ENCODE measurements around the gene MYG1.

Gene MYG1

GRCh38 chr12:53333289-53333688 is 33.8 kb downstream of the MYG1 start:
- no peak for ATAC-seq
- TF ChIP-seq GLIS3 (CRISPR knock-in tag; IDR thresholded peaks at IDR 0.05) (no peak), SNAI2 (CRISPR knock-in tag; IDR thresholded peaks at IDR 0.05) (no peak), ZFP3 (CRISPR knock-in tag; IDR thresholded peaks at IDR 0.05) (no peak)

- no peak for ATAC-seq
- TF ChIP-seq, protein P1, sequence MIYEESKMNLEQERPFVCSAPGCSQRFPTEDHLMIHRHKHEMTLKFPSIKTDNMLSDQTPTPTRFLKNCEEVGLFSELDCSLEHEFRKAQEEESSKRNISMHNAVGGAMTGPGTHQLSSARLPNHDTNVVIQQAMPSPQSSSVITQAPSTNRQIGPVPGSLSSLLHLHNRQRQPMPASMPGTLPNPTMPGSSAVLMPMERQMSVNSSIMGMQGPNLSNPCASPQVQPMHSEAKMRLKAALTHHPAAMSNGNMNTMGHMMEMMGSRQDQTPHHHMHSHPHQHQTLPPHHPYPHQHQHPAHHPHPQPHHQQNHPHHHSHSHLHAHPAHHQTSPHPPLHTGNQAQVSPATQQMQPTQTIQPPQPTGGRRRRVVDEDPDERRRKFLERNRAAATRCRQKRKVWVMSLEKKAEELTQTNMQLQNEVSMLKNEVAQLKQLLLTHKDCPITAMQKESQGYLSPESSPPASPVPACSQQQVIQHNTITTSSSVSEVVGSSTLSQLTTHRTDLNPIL (CRISPR knock-in tag; IDR thresholded peaks at IDR 0.05; ENCODE audit: low read depth): no peak
- no peak for TF ChIP-seq ZFP30 (CRISPR knock-in tag; IDR thresholded peaks at IDR 0.05)
- TF ChIP-seq ZNF8 (CRISPR knock-in tag; IDR thresholded peaks at IDR 0.05): no peak
- TF ChIP-seq RARB (CRISPR knock-in tag; IDR thresholded peaks at IDR 0.05): no peak
- no peak for TF ChIP-seq ISL1 (CRISPR knock-in tag; IDR thresholded peaks at IDR 0.05)
- no peak for TF ChIP-seq TSHZ2 (CRISPR knock-in tag; IDR thresholded peaks at IDR 0.05)
- TF ChIP-seq PATZ1 (CRISPR knock-in tag; IDR thresholded peaks at IDR 0.05; ENCODE audit: borderline replicate concordance): no peak
- TF ChIP-seq, protein P2, sequence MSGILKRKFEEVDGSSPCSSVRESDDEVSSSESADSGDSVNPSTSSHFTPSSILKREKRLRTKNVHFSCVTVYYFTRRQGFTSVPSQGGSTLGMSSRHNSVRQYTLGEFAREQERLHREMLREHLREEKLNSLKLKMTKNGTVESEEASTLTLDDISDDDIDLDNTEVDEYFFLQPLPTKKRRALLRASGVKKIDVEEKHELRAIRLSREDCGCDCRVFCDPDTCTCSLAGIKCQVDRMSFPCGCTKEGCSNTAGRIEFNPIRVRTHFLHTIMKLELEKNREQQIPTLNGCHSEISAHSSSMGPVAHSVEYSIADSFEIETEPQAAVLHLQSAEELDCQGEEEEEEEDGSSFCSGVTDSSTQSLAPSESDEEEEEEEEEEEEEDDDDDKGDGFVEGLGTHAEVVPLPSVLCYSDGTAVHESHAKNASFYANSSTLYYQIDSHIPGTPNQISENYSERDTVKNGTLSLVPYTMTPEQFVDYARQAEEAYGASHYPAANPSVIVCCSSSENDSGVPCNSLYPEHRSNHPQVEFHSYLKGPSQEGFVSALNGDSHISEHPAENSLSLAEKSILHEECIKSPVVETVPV (CRISPR knock-in tag; IDR thresholded peaks at IDR 0.05): no peak
These were observed 34.4 kb downstream of the MYG1 start for GRCh38 chr12:53333845-53334244.

- no peak for ATAC-seq
- TF ChIP-seq PPARA (CRISPR knock-in tag; IDR thresholded peaks at IDR 0.05; ENCODE audit: borderline replicate concordance): no peak
- TF ChIP-seq, protein P1 (CRISPR knock-in tag; IDR thresholded peaks at IDR 0.05; ENCODE audit: low read depth): no peak
- no peak for TF ChIP-seq ZFP30 (CRISPR knock-in tag; IDR thresholded peaks at IDR 0.05)
- TF ChIP-seq RARB (CRISPR knock-in tag; IDR thresholded peaks at IDR 0.05): no peak
- no peak for TF ChIP-seq OSR1 (CRISPR knock-in tag; IDR thresholded peaks at IDR 0.05)
- TF ChIP-seq SNAI2 (CRISPR knock-in tag; IDR thresholded peaks at IDR 0.05): no peak
- TF ChIP-seq ZNF565 (CRISPR knock-in tag; conservative IDR thresholded peaks at IDR 0.05; ENCODE audit: low read depth): no peak
- TF ChIP-seq TSHZ2 (CRISPR knock-in tag; IDR thresholded peaks at IDR 0.05): no peak
- no peak for TF ChIP-seq ZNF8 (CRISPR knock-in tag; IDR thresholded peaks at IDR 0.05)
- TF ChIP-seq CSDC2 (CRISPR knock-in tag; IDR thresholded peaks at IDR 0.05): no peak
- no peak for TF ChIP-seq ZFP3 (CRISPR knock-in tag; IDR thresholded peaks at IDR 0.05)
- TF ChIP-seq, protein P3, sequence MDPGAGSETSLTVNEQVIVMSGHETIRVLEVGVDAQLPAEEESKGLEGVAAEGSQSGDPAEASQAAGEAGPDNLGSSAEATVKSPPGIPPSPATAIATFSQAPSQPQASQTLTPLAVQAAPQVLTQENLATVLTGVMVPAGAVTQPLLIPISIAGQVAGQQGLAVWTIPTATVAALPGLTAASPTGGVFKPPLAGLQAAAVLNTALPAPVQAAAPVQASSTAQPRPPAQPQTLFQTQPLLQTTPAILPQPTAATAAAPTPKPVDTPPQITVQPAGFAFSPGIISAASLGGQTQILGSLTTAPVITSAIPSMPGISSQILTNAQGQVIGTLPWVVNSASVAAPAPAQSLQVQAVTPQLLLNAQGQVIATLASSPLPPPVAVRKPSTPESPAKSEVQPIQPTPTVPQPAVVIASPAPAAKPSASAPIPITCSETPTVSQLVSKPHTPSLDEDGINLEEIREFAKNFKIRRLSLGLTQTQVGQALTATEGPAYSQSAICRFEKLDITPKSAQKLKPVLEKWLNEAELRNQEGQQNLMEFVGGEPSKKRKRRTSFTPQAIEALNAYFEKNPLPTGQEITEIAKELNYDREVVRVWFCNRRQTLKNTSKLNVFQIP (CRISPR knock-in tag; IDR thresholded peaks at IDR 0.05; ENCODE audit: borderline replicate concordance, low read depth): no peak
- no peak for TF ChIP-seq ZC3H10 (CRISPR knock-in tag; IDR thresholded peaks at IDR 0.05)
- TF ChIP-seq TCF4 (CRISPR knock-in tag; IDR thresholded peaks at IDR 0.05; ENCODE audit: borderline replicate concordance): no peak
- no peak for TF ChIP-seq ESRRG (CRISPR knock-in tag; IDR thresholded peaks at IDR 0.05)
- no peak for TF ChIP-seq BACH2 (CRISPR knock-in tag; IDR thresholded peaks at IDR 0.05; ENCODE audit: borderline replicate concordance)
- no peak for TF ChIP-seq ARNTL (CRISPR knock-in tag; IDR thresholded peaks at IDR 0.05; ENCODE audit: borderline replicate concordance, low read depth)
- no peak for TF ChIP-seq ZNF70 (CRISPR knock-in tag; IDR thresholded peaks at IDR 0.05)
- no peak for TF ChIP-seq TOX (CRISPR knock-in tag; IDR thresholded peaks at IDR 0.05; ENCODE audit: borderline replicate concordance)
These were observed 35.3 kb downstream of the MYG1 start for GRCh38 chr12:53334822-53335221.

All from SK-N-SH treated with all-trans-retinoic acid at 6 μM for 48 hours (cell line).